NCI-H748 treated with DMSO at 0.1 percent for 48 hours (cell line): Measurements from ENCODE around the gene LYL1.
A peak's percentile ranks its signal among the peaks of the same experiment; 100 is the strongest.

ENCODE experiments used
- DNase-seq: peaks from one replicate; lab custom pipeline; 2025; lab: John Stamatoyannopoulos, UW

LYL1 gene

DNA sequence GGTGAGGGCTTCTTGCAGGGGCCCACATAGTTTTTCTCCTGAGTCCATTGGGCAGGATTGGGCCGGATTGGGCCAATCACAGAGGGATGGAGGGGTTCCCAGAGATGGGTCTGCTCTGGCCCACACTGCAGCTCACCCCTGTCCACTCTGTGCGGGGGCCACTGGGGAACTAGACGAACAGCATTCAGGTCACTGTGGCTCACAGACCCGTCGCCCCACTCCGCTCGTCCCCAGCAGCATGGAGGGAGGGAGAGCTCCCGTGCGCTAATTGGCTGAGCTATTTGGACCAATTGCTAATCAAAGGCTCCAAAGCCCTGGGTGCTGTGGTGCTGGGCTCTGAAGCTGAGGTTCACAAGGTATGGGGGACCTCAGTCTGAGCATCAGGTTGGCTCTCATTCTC, 26.7 kb upstream of the LYL1 start:
- no peak for DNase-seq

DNA sequence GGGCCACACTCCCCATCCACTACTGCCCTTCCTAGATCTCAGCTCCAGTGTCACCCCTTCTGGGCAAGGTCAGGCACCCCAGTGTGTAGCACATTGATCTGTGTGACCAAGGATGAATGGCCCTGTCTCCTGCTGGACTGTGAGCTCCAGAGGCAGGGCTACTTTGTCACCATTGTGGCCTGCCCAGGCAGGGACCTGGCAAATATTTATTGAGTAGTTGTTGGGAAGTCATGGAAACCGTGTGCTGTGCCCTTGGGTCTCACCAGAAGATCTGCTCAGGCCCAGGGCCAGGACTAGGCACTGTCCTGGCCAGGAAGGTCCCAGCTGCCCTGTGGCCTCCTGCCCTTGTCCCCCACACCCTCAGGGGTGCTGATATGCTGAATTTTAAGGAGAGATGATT, 25.9 kb upstream of the LYL1 start:
- no peak for DNase-seq

GRCh38 chr19:13127811-13128575, 25.3 kb upstream of the LYL1 start:
- DNase-seq: no peak

- DNase-seq: no peak
Measured at GRCh38 chr19:13127051-13127450, 24.4 kb upstream of the LYL1 start.

DNA sequence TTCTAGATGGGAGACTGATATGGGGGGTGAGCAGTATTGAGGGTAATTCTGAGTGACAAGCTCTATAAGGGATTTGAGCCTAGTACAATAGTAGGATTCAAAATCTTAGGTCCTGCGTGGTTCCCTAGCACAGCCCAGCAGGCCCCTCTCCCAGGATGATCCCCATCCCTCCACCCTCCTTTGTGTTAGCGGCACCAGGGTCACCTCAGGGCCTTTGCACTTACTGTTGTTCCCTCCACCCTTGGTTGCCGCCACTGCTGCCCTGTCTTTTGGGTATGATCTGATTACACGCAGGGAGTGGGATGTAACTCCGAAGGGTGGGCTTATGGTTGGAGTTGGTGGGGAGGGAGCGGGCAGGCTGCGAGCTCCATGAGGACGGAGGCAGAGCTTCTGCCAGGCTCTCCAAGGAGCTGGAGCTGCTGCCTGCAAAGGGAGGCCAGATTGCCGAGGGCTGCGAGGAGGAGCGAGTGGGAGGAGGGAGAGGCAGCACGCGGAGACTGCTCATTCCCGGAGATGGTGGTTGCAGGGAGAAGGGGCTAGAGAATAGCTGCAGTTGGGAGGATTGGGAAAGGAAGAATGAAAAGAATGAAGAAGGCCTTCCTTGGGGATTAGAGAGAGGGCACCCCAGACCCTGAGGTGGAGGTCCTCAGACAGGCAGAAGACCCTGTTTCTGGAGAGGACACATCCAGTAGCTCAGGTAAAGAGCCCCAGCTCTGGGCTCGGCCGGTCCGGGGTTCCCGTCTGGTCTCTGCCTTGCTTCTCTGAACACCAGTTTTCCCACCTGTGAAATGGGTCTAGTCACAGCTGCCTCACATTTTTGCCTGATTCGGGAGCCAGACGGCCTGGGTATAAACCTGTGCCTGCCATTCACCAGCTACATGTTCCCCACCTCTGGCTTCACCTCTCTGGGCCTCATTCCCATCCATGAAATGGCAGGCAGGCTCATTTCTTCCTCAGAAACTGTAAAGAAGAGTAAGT, 20.6 kb upstream of the LYL1 start:
- no peak for DNase-seq

DNA sequence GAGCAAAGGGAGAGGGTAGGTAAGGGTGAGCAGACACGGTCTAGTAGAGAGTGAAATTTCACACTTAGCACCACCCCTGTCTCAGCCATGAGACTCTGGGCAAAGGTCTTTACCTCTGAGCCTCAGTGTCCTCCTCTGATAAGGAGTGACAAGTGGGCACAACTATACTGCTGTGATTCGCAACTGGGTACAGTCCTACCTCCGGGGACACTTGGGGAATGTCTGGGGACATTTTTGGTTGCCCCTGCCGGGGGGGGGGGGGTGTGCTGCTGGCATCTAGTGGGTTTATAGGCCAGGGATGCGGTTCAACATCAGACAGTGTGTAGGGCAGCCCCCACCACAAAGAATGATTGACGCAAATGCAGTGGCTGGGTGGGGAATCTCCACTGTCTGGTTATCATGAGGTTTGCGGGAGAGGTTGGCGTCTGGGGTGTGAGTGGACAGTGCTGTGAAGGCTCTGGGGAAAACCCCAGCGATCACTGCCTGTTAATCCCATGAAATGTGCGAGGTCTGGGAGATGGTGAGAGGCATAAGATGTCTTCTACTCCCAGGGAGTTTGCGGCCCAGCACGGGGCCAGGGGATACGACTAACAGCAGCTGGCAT, 19.7 kb upstream of the LYL1 start:
- no peak for DNase-seq

GRCh38 chr19:13121551-13122274, 19.1 kb upstream of the LYL1 start:
- DNase-seq: no peak

DNA sequence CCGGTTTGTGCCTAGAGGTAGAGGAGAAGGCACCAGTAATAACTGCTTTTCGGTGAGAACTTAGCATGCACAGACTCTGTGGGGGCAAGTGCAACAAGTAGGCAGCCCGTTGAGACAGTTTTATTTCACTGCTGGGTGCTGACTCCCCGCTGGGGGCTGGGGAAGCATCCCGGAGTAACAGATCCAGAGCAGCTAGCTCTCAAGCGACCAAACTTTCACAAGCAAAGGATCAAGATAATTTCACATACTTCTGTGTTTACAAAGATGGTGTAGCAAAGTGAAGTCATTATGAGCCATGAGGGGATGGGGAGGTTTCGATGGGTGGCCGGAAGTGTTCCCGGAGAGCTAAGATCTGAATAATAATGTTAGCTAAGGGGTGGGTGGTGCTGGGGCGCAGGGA, 18.2 kb upstream of the LYL1 start:
- DNase-seq: no peak

DNA sequence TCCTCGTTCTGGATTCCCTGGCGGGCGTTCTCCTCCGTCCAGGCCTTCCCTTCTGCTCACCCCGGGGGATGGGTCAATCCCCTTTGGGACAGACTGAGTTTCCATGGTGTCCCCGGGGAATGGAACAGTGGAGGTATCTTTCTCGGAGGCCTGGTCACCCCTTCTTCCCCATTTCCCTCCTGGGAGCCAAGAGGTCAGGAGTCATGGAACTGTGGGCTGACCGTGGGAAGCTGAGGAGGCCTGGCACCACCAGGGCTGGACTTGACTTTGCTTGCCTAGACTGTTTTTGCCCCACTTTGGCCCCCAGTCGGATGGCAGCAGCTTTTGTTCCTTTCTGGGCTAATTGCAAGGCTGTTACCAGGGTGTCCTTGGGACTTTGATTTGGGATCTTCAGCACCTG, 17.4 kb upstream of the LYL1 start:
- no peak for DNase-seq

DNA sequence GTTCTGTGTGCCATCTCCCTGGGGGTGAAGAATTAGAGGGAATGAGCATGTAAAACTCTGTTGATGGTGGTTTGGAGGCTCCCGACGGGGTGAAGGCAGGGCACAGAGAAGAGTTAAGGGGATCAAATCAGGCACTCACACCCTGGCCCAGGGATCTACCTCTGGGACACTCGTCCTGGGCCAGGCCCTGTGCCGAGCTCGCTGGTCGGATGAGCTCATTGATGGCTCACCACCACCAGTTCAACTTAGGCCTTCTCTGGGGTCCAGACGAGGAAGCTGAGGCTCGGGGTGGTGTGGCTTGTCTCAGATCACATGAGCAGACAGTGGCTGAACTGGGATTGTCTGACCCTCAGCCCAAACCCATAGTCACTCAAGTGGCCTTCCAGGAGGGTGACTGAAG, 17.0 kb upstream of the LYL1 start:
- DNase-seq: no peak

DNA sequence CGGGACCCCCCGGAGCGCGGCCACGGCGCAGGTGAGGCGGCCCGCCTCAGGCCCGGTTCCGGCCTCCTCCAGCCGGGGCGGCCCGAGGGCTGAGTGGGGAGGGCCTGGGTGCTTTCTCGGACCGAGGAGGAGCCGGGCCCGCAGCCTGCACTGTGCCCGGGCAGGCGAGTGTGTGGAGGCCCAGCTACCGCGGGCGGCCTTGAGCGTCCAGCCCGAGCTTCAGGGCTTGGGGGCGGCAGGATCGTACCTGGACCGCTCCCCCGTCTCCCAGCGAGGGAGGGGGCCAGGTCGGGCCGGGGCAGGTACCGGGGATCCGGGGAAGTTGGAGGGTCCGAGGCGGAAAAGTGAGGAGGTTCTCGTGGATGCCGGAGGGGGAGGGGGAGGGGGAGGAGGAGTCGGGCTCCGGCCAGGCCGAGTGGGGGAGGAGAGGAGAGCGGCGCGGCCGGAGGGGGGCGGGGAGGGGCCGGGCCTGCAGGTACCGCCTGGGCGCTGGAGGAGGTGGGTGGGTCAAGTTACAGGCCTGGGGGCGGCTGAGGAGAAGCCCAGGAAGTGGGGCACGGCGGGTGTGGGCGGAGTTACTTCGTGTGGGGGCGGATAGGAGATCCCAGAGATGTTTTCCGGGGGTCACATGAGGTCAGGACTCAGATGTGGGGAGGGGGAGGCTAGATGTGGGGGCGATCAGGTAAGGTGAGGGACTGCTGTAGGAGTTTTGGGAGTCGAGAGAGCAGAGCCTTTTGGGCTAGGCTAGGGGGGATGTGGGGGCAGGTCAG, 16.0 kb upstream of the LYL1 start:
- peak; percentile 14 for DNase-seq

DNA sequence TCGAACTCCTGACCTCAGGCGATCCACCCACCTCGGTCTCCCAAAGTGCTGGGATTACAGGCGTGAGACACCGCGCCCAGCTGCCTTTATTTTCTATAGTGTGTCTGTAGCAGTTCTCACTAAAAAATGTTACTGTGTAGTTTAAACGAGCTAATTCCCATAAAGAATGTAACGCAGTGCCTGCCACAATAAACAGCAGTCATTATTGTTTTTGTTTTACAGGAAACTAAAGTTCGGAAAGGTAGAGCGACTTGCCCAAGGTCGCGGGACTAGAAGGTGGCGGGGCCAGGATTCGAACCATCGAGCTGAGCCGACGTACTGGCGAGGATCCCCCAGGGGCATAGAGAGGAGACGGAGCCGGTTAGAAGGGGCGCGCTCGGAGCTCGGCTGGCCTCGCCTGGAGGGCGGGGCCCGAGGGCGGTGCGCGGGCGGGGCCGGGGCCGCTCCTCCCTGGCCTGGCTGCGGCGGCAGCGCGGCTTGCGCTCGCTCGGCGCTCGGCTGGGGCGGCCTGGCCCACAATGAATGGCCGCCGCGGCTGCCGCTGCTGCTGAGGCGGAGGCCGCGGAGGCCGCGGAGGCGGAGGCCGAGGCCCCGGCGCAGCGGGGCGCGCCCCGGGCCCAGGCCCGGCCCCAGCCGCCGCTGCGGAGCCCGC, 15.2 kb upstream of the LYL1 start, which contains the start of gene NACC1:
Gene NACC1, plus strand, starts transcription at position 493 of the 652 bp plus-strand sequence. CDS start 16,944 bp downstream, outside the sequence.
- DNase-seq: peak; percentile 55

GRCh38 chr19:13117176-13117771, 14.6 kb upstream of the LYL1 start:
- no peak for DNase-seq

DNA sequence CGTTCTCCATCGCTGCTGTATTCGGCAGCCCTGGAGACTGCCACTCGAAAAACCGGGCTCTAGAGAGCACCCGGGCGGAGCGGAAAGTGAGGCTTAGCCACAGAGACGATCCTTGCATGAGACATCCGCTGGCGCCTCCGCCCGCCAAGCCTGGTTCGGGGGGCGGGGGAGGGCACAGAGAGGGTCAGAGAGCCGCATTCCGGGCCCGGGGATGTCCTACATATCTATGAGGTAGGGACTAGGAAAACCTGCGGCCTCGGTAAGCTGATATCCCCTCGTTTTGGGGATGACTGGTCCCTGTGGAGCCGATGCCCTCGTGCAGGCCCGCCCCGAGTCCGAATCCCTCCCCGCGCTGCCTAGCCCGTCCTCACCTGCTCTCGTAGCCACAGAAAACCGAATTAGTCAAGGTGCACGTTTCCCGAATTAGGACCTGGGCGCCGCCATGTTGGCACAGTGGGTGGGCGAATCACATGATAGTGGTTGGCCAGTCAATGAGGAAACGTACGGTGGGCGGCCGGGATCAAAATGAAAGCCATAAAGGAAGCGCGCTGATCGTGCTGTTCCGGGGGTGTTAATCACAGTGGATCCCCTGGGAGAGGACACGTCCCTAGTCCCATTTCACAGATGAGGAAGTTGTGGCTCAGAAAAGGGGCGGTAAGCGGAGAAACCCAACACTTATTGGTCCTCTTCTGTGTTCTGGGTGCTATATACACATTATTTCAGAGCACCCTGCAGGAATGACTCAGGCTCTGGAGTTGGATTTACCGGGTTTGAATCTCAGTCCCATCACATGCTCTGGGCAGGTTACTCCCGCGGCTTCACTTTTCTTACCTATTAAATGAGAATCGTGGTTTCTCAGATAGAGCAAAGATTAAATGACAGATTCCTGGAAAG, 13.9 kb upstream of the LYL1 start, which contains the start of gene TRMT1:
Gene TRMT1, minus strand, starts transcription at position 459 of the 894 bp plus-strand sequence. Its CDS starts 341 bp downstream, at position 118.
- DNase-seq: peak; percentile 65

DNA sequence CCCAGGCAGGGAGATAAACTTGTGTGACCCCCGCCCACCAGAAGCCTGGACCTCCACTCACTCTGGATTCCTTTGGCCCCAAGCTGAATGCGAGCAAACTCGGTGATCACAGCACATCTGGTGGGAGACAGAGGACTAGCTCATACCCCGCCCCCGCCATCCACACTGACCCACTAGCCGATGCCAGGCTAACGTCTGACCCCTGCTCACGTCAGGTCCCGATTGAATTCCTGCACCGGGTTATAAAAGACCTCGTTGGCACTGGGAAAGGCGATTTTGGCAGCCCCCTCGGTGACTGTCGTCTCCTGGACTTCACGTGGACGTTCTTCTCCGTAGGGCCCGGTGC, 13.3 kb upstream of the LYL1 start:
- no peak for DNase-seq

- no peak for DNase-seq
Measured at GRCh38 chr19:13112555-13112954, 9.9 kb upstream of the LYL1 start.

DNA sequence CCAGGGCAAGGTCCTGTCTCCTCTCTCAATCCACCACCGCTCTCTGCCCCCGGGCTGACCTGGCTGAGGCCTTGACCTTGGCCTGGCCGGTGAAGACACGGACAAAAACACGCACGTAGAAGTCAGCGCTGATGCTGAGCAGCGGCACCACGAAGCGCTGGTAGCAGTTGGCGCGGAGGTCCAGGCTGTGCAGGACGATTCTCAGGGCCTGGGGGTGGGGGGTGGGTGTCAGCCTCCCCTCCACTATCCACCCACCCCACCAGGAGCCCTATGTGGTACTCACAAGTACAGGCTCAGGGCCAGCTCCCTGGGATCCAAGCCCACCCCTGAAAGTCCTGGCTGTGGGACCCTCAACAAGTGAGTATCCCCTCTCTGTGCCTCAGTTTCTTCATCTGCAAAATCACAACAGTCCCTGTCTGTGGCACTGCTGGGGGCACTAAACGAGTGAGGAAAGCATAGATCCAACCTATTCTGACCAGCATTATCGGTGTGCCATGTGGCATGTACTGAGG, 7.5 kb upstream of the LYL1 start:
- no peak for DNase-seq

GRCh38 chr19:13109361-13110098, 6.9 kb upstream of the LYL1 start:
- no peak for DNase-seq
